HG02943 (cell line): ENCODE measurements around the gene NOXA1.

Experiments used
- ATAC-seq: cut with Tn5 transposase; IDR thresholded peaks from one replicate; pipeline ENCODE4 v1.9.1; 2021; ENCODE audit warnings: mild to moderate bottlenecking, low read depth, moderate library complexity; ENCODE audit not compliant: unreplicated experiment

The NOXA1 gene

GRCh38 chr9:137387114-137387890 lies 35.9 kb upstream of the NOXA1 start:
- ATAC-seq = no peak

GRCh38 chr9:137387891-137388560 lies 35.2 kb upstream of the NOXA1 start:
- ATAC-seq = no peak

GRCh38 chr9:137388589-137389427 lies 34.4 kb upstream of the NOXA1 start:
- ATAC-seq = no peak

- no peak for ATAC-seq
Measured at GRCh38 chr9:137389428-137389746, 33.8 kb upstream of the NOXA1 start.

- no peak for ATAC-seq
Measured at GRCh38 chr9:137390553-137391410, 32.4 kb upstream of the NOXA1 start.

- ATAC-seq = no peak
Measured at GRCh38 chr9:137391411-137391754, 31.8 kb upstream of the NOXA1 start.

- ATAC-seq = no peak
Measured at GRCh38 chr9:137392232-137393007, 30.8 kb upstream of the NOXA1 start.

GRCh38 chr9:137393176-137394150 lies 29.7 kb upstream of the NOXA1 start:
- no peak for ATAC-seq

- ATAC-seq = no peak
Measured at GRCh38 chr9:137394866-137395665, 28.1 kb upstream of the NOXA1 start.

GRCh38 chr9:137395666-137396010 lies 27.6 kb upstream of the NOXA1 start:
- no peak for ATAC-seq

- no peak for ATAC-seq
Measured at GRCh38 chr9:137396227-137396626, 27.0 kb upstream of the NOXA1 start.

GRCh38 chr9:137396634-137397367 lies 26.4 kb upstream of the NOXA1 start:
- ATAC-seq = no peak

- no peak for ATAC-seq
Measured at GRCh38 chr9:137397675-137398423, 25.3 kb upstream of the NOXA1 start.

- ATAC-seq = no peak
Measured at GRCh38 chr9:137398561-137399468, 24.4 kb upstream of the NOXA1 start.

GRCh38 chr9:137402746-137403145 lies 20.4 kb upstream of the NOXA1 start:
- no peak for ATAC-seq

- no peak for ATAC-seq
Measured at GRCh38 chr9:137403269-137403668, 19.9 kb upstream of the NOXA1 start.
